Esophagus squamous epithelium (tissue), 5 donors: ENCODE data around the gene STN1. TPM values are rescaled to one million over a fixed set of nuclear protein-coding genes. Genes with fewer than 3 reads are reported as not detected.

Experiments
- DNase-seq: peaks from one replicate; lab custom pipeline; 2025; lab: John Stamatoyannopoulos, UW
- H3K27ac ChIP-seq, 4 donors: fragments of 200-600 bp; sonication (generic); one replicate each; pipeline ENCODE4 v1.5.1; 2016 to 2019; ENCODE audit warnings: mild to moderate bottlenecking in 1 of 4
- H3K27me3 ChIP-seq, 4 donors: fragments of 200-600 bp; sonication (generic); 1 replicate in 3 of 4; 2 replicates in 1 of 4; pipeline versions ENCODE4 v1.5.1 to v1.6.0; 2017 to 2021; ENCODE audit warnings: antibody characterized with exemption in 1 of 4
- H3K36me3 ChIP-seq, 3 donors: fragments of 200-600 bp; sonication (generic); one replicate each; pipeline ENCODE4 v1.5.1; 2016 to 2019
- H3K4me1 ChIP-seq, 3 donors: fragments of 200-600 bp; sonication (generic); one replicate each; pipeline ENCODE4 v1.5.1; 2017 to 2019
- H3K4me3 ChIP-seq, 4 donors: fragments of 200-600 bp; sonication (generic); 1 replicate in 3 of 4; 2 replicates in 1 of 4; pipeline ENCODE4 v1.5.1; 2016 to 2019; ENCODE audit warnings: mild to moderate bottlenecking in 2 of 4, moderate library complexity in 1 of 4
- H3K9me3 ChIP-seq, 3 donors: fragments of 200-600 bp; sonication (generic); one replicate each; pipeline ENCODE4 v1.5.1; 2016 to 2019
- POLR2A ChIP-seq, 4 donors: fragments of 450-650 bp; IDR thresholded peaks; one replicate each; pipeline ENCODE4 v1.6.1; 2017; ENCODE audit warnings: antibody characterized with exemption in 4 of 4, mild to moderate bottlenecking in 4 of 4, moderate library complexity in 3 of 4
- WGBS, 2 donors: methylation state at CpG; one replicate each; pipeline ENCODE4 v1.1.5; 2018; 5-methylcytosine and 5-hydroxymethylcytosine counted together
- intact Hi-C: fragments of 100-400 bp; cut with DNase I; formaldehyde crosslinking; loops from one replicate; pipeline ENCODE4 v1.15.0; 2022
- total RNA-seq, 4 donors: library from RNA; depleted of rRNA; stranded (reverse); fragments of >200 nt; gene quantifications; one replicate each; pipeline ENCODE4 v1.1.0, GENCODE V29; 2016
- TF ChIP-seq, protein P1 (sequence below), 6 experiments: fragments of 450-650 bp in 4 of 6; fragments of 200-600 bp in 2 of 6; sonication (generic) in 2 of 6; IDR thresholded peaks; one replicate each; pipeline ENCODE4 v1.5.1; 2016 to 2019; ENCODE audit warnings: antibody characterized with exemption in 6 of 6, mild to moderate bottlenecking in 4 of 6, moderate library complexity in 4 of 6
- donor health status: DM: yes; HTN: yes; CAD: no.

Gene STN1
- total RNA-seq, 4 donors from 2014 or later: 20.4 to 52.8 (median 32.5) TPM

DNA sequence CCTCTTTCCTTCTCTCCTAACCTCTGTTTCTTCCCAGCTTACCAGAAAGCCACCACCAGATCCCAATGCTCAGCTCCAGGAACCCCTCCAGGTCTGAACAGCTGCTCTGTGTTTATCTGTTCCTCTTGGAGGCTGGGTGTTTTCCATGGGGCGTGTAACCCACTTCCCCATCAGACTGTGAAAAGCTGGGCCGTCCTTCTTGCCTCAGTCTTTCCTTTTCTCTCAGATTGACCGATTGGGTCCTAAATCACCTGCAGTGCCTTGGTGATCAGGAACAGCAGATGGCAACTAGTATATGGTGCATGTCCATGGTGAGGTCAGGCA is 67.5 kb downstream of the STN1 start:
- Histone ChIP-seq H3K27me3 (no peaks in the 10 kb centered on the region), H3K36me3 (no peaks in the 10 kb centered on the region), H3K27ac (peak overlapping the region; percentile 61 to 91 (median 72)), H3K4me1 (peaks cover 33 to 89% (median 61%) of the 10 kb centered on the region in 3 donors), H3K9me3 (no peaks in the 10 kb centered on the region), H3K4me3 (peak overlapping the region in 1 of 4 donors; percentile 24)
- intact Hi-C loops: loop anchor here (10.0 kb wide), 1 partner anchor 66 kb away; no protein-coding TSS in a partner anchor
- DNase-seq: no peak
- TF ChIP-seq POLR2A (IDR thresholded peaks at IDR 0.05): no peak
- TF ChIP-seq, protein P1, sequence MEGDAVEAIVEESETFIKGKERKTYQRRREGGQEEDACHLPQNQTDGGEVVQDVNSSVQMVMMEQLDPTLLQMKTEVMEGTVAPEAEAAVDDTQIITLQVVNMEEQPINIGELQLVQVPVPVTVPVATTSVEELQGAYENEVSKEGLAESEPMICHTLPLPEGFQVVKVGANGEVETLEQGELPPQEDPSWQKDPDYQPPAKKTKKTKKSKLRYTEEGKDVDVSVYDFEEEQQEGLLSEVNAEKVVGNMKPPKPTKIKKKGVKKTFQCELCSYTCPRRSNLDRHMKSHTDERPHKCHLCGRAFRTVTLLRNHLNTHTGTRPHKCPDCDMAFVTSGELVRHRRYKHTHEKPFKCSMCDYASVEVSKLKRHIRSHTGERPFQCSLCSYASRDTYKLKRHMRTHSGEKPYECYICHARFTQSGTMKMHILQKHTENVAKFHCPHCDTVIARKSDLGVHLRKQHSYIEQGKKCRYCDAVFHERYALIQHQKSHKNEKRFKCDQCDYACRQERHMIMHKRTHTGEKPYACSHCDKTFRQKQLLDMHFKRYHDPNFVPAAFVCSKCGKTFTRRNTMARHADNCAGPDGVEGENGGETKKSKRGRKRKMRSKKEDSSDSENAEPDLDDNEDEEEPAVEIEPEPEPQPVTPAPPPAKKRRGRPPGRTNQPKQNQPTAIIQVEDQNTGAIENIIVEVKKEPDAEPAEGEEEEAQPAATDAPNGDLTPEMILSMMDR (IDR thresholded peaks at IDR 0.05): no peak
- 13% methylated on average over 2 of the region's 3 CpGs; no CpG with 5 or more reads in 1 of the 2 donors for WGBS, 2 donors

DNA sequence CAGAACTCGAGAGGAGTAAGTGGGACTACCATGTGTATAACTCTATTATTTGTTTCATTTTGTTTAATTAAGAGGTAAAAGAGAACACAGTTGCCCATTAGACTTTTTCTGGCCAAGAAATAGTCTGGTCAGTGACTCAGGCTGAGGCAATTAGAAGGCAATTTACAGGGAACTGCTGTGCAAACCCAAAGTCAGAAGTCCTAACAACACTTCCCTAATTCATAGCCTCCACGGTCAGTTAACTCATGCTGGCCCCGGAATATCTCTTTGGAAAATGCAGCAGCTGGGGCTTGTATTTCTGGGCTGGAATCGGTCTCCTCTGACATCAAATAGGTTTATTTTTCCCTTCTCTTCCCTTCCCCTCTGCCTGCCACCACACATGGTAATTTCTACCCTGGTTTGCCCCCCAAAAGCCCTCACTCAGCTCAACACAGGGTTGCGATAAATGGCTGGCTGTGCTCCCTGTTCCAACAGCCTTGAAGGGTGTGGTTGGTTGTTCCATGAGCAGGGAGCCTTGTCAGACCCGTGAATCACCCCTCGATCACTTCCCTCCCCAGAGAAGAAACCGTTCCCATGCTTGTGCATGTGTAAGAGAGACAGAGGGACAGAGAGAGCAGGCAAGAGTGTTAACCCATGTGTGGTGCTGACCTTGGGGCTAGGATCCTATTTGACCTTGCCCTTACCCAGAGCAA is 68.0 kb downstream of the STN1 start:
- WGBS, 2 donors: 24 to 41% methylated on average over 6 to 8 of the region's 8 CpGs
- Histone ChIP-seq H3K27me3 (no peaks in the 10 kb centered on the region), H3K4me1 (peaks cover 31 to 91% (median 61%) of the 10 kb centered on the region in 3 donors), H3K4me3 (peak overlapping the region in 1 of 4 donors; percentile 24), H3K27ac (peak overlapping the region; percentile 61 to 91 (median 72)), H3K36me3 (no peaks in the 10 kb centered on the region), H3K9me3 (no peaks in the 10 kb centered on the region)
- intact Hi-C loops: loop anchor here (10.0 kb wide), 1 partner anchor 65 kb away; no protein-coding TSS in a partner anchor
- TF ChIP-seq, protein P1 (IDR thresholded peaks at IDR 0.05): no peak
- no peak for TF ChIP-seq POLR2A (IDR thresholded peaks at IDR 0.05)
- DNase-seq: no peak

DNA sequence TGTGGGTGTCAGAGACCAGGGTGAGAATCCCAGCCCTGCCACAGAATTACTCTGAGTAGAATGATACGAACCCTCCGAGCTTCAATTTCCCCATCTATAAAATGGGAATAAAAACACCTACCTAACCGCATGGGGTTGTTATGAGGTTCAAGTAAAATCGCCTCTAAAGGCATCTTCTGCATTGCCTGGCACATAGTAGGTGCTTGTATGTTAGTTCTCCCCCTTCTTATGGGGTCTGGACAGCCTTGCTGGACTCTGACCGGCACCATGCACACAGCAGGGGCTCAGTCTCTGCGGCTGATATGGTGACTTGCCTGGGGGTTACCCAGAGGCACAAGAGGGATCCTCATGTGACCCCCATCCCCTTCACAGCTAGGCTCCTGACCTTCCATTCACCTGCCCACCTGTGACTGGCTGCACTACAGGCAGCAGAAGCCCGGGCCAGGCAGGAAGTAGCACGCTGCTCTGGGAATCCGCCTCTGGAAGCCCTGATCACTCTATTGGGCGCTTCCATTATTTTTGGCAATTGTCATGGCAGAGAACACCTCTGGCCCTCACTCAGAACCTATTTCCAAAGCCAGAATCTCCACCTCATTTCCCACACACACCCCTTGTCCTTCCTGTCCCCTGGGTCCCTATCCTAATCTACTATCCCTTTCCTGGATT is 68.6 kb downstream of the STN1 start:
- intact Hi-C loops: no loop called here
- WGBS, 2 donors: 73 to 76% methylated on average over 8 of the region's 10 CpGs
- Histone ChIP-seq H3K9me3 (no peaks in the 10 kb centered on the region), H3K36me3 (no peaks in the 10 kb centered on the region), H3K27ac (peak overlapping the region; percentile 61 to 91 (median 72)), H3K4me3 (peak overlapping the region in 1 of 4 donors; percentile 3), H3K27me3 (no peaks in the 10 kb centered on the region), H3K4me1 (peaks cover 31 to 91% (median 62%) of the 10 kb centered on the region in 3 donors)
- TF ChIP-seq, protein P1 (IDR thresholded peaks at IDR 0.05): no peak
- no peak for TF ChIP-seq POLR2A (IDR thresholded peaks at IDR 0.05)
- no peak for DNase-seq

DNA sequence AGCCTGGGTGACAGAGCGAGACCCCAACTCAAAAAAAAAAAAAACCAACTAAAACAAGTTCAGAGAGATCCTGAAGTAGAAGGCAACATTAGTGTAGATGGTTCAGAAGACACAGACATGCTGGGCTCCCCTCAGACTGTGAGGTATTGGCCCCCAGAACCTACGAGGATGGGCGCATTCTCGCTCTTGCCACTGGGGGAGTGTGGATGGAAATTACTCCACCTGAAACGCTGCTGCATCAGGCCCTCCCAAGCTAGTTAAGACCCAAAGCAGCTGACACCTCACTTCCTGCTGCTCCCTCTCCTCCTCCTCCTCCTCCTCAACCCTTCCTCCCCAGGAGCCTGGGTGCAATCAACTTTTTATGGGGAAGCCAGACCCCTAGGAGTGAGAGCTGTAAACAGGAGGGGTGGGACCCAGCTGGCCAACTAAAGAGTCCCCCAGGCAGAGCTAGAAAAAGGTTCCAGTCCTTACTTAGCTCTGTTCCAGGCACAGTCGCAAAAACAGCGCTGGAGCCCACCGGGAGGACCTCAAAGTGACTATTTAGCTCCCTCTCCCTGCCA is 70.0 kb downstream of the STN1 start:
- no peak for DNase-seq
- TF ChIP-seq POLR2A (IDR thresholded peaks at IDR 0.05): no peak
- TF ChIP-seq, protein P1 (IDR thresholded peaks at IDR 0.05): peak in 3 of 6 experiments; percentile 10 to 42 (median 21)
- Histone ChIP-seq H3K4me1 (peaks cover 20 to 91% (median 64%) of the 10 kb centered on the region in 3 donors), H3K27ac (peak overlapping the region in 2 of 4 donors; percentile 7 to 43), H3K4me3 (no peak overlapping the region), H3K36me3 (no peaks in the 10 kb centered on the region), H3K27me3 (no peaks in the 10 kb centered on the region), H3K9me3 (no peaks in the 10 kb centered on the region)
- WGBS, 2 donors: 64 to 73% methylated on average over 8 of the region's 8 CpGs
- intact Hi-C loops: no loop called here

DNA sequence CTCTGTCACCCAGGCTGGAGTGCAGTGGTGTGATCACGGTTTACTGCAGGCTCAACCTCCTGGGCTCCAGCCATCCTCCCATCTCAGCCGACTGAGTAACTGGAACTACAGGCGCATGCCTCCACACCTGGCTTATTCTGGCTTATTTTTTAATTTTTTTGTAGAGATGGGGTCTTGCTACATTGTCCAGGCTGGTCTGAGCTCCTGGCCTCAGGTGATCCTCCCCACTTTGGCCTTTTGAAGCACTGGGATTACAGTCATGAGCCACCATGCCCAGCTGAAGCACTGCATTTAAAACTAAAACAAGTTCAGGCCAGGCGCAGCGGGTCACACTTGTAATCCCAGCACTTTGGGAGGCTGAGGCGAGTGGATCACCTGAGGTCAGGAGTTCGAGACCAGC is 70.6 kb downstream of the STN1 start:
- Histone ChIP-seq H3K36me3 (no peaks in the 10 kb centered on the region), H3K4me1 (peaks cover 18 to 89% (median 58%) of the 10 kb centered on the region in 3 donors), H3K4me3 (no peak overlapping the region), H3K9me3 (no peaks in the 10 kb centered on the region), H3K27me3 (no peaks in the 10 kb centered on the region), H3K27ac (no peak overlapping the region)
- WGBS, 2 donors: 78 to 92% methylated on average over 4 to 7 of the region's 7 CpGs
- intact Hi-C loops: no loop called here
- no peak for TF ChIP-seq POLR2A (IDR thresholded peaks at IDR 0.05)
- TF ChIP-seq, protein P1 (IDR thresholded peaks at IDR 0.05): no peak
- no peak for DNase-seq
